CD1c-positive myeloid dendritic cell (primary cell): ENCODE data around the gene UTP3.
"Not testable (repeated sequence)": the region's sequence is repeated elsewhere in the genome, so short reads cannot be mapped to it uniquely, and the experiment has no call there.

Experiments used
- DNase-seq: peaks from one replicate; pipeline ENCODE4 v3.0.0-alpha.2; 2016; ENCODE audit errors: extremely low spot score

UTP3 gene

DNA sequence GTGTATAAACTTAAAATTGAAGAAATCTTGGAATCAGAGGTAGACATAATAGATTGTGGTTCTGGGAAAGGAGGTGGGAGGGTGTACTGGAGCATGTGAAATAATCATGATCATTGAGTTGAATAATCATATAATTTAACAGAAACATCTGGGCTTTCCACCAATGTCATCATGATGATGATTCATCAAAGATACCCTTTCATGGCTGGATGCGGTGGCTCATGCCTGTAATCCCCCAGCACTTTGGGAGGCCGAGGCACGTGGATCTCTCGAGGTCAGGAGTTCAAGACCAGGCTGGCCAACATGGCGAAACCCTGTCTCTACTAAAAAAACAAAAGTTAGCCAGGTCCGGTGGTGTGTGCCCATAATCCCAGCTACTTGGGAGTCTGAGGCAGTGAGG, 26.8 kb downstream of the UTP3 start:
- DNase-seq: peak; percentile 59

DNA sequence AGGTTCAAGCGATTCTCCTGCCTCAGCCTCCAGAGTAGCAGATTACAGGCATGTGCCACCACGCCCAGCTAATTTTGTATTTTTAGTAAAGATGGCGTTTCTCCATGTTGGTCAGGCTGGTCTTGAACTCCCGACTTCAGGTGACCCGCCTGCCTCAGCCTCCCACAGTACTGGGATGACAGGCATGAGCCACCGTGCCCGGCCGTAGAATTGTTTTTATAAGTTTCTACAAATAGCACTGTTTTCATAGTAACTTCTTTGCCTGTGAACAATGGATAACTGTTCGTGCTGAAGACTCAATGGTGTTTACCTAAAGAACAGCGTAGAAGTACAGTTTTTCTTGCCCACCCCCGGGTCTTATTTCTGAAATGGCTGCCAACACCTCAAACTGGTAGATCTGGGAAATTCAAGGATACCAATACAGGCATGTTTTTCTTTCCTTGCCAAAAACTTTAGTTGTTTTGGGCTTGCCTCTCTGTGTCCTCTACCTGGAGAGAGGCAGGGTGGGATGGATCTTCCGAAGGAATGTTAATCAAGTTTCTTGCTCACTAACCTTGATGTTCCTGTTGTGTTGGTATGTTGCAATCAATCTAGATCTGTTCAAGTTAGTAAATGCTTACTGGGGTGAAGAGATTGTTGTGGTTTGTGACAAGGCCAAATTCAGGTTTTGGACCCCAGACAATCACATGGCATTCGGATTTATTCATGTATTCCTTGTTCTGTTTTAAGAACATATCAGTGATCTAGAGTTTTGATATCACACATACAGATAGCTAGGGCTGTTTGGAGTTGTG, 30.7 kb downstream of the UTP3 start:
- DNase-seq: no peak

GRCh38 chr4:70721747-70722146, 33.4 kb downstream of the UTP3 start, which contains the start of gene RUFY3:
Gene RUFY3 (plus strand): TSS chr4:70721964. CDS start chr4:70722574, 610 bp downstream.
- no peak for DNase-seq

GRCh38 chr4:70722199-70722791, 34.0 kb downstream of the UTP3 start:
- DNase-seq: no peak

GRCh38 chr4:70724463-70724862, 36.1 kb downstream of the UTP3 start:
- DNase-seq: no peak

GRCh38 chr4:70725633-70726032, 37.3 kb downstream of the UTP3 start:
- no peak for DNase-seq

DNA sequence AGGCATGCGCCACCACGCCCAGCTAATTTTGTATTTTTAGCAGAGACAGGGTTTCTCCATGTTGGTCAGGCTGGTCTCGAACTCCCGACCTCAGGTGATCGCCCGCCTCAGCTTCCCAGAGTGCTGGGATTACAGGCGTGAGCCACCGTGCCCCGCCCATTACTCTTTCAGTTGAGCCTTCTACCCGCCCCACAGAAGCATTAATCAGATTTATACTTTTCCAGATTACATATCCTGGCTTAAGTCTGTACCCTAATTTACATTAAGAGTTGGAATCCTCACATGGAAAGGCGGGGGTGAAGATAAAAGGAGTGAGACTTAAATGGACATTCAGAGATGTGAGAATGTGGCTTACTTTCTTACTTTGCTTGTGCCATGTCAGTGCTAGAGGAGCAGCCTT, 38.2 kb downstream of the UTP3 start:
- not testable (repeated sequence) for DNase-seq

GRCh38 chr4:70728091-70728490, 39.8 kb downstream of the UTP3 start:
- DNase-seq: no peak

GRCh38 chr4:70732878-70733277, 44.5 kb downstream of the UTP3 start:
- not testable (repeated sequence) for DNase-seq

DNA sequence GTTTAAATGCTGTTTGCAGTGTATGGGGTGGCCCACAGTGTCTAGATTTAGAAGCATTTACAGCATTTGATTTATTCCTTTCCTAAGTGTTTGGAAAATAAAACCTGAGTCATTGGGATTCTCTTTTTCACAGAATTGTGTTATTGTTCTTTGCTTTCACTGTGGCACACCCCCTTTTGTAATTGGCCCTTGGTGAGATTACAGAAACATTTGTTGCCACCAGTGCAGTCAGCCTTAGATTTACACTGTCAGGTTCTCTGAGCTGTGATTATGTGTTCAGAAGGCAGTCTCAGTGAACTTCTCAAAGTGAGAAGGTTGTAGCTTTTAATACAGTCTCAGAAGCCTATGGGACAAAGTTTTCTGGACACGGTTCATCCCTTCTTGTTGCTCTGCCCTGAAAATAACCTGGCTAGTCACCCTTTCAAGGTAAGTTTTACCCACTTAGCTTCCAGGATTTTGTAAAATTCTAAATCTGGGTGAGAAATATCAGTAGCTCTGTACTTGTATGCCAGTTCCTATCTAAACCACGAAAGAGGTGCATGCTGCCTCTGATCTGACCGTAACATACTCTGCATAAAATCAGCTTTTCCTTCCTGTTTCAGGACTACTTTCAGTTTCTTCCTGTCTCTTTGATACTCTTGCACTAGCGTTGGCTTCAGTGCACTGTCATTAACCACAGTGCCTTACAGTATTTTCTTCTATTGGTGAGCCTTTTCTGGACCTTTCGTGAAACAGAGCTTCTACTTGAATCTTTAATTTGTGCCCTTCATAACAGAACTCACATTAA, 46.0 kb downstream of the UTP3 start:
- peak; percentile 76 for DNase-seq

DNA sequence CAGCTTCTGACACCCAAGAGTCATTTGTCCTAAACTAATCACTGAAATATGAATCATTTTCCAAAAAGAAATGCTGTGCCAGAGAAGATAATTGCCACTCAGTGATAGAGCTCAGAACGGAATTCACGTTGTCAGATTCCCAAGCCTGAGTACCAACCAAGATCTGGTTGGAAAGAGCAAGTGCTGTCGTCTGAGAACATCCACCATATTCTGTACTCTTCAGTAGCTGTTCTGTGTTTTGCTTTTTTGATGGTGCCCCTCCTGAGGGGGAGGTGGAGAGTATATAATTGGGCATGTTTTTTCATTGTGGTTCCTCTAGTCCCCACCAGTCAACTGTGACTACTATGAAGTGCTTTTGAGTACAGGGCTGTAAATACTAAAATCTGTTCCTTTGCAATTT, 46.6 kb downstream of the UTP3 start:
- no peak for DNase-seq

DNA sequence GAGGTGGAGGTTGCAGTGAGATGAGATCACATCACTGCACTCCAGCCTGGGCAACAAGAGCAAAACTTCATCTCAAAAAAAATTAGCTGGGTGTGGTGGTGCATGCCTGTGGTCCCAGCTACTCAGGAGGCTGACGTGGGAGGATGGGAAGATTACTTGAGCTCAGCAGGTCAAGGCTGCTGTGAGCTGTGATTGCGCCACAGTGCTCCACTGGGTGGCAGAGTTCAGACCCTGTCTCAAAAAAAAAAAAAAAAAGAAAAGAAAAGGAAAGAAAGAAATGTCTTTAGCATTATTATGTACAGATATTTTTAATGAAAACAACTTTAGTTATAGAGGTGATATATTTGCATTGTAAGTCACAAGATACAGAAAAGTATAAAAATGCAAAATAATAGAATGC, 47.6 kb downstream of the UTP3 start:
- not testable (repeated sequence) for DNase-seq

DNA sequence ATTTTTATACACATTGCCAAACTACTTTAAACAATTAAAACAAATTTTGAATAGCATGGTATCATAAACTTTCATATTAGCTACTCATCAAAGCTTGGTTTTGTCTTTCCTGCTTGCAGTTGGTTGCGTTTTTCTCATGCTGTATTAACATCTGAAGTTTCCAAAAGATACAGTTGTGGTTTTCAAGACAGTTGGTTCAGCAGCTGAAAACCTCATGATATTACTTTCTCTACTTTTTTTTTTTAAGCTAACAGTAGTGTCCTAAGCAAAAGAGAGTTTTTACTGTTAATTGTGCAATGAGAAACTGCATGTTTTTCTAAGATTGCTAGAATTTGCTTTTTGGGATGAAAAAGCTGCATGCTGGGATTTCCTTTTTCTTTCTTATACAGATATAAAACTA, 48.7 kb downstream of the UTP3 start:
- no peak for DNase-seq

DNA sequence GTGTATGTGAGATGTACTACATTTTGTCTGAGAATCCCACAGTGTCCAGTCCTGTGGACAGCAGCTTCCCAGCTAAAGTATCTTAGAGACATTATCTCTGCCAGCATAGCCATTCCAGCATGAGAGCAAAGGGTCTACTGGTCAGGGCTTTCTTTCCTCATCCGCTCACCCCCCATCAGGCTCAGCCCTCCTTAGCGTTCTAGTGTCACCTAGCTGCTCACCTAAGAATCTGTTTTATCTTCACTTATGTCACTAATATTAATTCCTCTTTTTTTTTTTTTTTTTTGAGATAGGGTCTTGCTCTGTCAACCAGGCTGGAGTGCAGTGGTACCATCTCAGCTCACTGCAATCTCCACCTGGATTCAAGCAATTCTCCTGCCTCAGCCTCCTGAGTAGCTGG, 49.1 kb downstream of the UTP3 start:
- DNase-seq: no peak

- peak; percentile 12 for DNase-seq
These were observed 51.4 kb downstream of the UTP3 start for GRCh38 chr4:70739496-70740337.
